Activated T-helper 1 cell treated with anti-CD3 and anti-CD28 coated beads, Interleukin-12 subunit alpha, Interleukin-12 subunit beta, Interleukin-2, Interleukin-4 antibody, amounts not matched to agents 30 ng/mL and 10 ng/mL and 1 ng/mL, durations not matched to agents 14 hours and 24 hours and 36 hours (primary cell): ENCODE measurements around the gene GPR158. TPM values are rescaled to one million over a fixed set of nuclear protein-coding genes. Genes with fewer than 3 reads are reported as not detected.

Experiments
- DNase-seq: peaks from one replicate; pipeline ENCODE4 v3.0.0; 2021; ENCODE audit warnings: low spot score
- H3K27ac Mint-ChIP-seq: one replicate; pipeline ENCODE4 v1.8.0; 2021; ENCODE audit warnings: mild to moderate bottlenecking, mixed read lengths
- H3K27me3 Mint-ChIP-seq: one replicate; pipeline ENCODE4 v1.8.0; 2022; ENCODE audit warnings: mild to moderate bottlenecking, moderate library complexity, mixed read lengths; ENCODE audit not compliant: insufficient read depth
- H3K36me3 Mint-ChIP-seq: one replicate; pipeline ENCODE4 v1.8.0; 2021; ENCODE audit warnings: low read depth, mixed read lengths
- H3K4me1 Mint-ChIP-seq: one replicate; pipeline ENCODE4 v1.8.0; 2021; ENCODE audit warnings: low read depth, mixed read lengths
- H3K4me3 Mint-ChIP-seq: one replicate; pipeline ENCODE4 v1.8.0; 2021; ENCODE audit warnings: mild to moderate bottlenecking, moderate library complexity, mixed read lengths
- H3K9me3 Mint-ChIP-seq: one replicate; pipeline ENCODE4 v1.8.0; 2021; ENCODE audit warnings: mixed read lengths
- intact Hi-C: fragments of 100-400 bp; cut with micrococcal nuclease; formaldehyde crosslinking; loops from one replicate; pipeline ENCODE4 v1.15.1; 2024
- total RNA-seq: library from RNA; stranded (reverse); gene quantifications from 2 replicates; pipeline ENCODE4 v1.2.3, GENCODE V29; 2022

Gene GPR158
- total RNA-seq, 1 donor from 2014 or later = not detected

DNA sequence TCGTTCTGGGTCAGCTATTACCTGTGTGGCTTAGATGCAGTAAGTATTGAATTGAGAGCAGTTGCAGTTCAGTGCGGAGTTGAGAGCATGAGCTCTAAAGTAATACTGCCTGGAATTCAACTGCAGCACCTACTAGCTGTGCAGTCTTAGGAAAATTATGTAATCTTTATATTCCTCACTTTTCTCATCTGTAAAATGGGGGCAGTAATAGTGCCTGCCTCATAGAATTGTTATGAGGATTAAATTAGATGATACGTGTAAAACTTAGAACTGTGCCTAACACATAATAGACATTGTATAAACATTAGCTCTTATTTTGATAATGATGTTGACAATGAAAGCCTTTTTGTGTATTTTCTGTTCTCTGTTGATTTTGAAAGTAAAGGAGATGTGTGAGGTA lies 330.0 kb downstream of the GPR158 start:
- DNase-seq = no peak
- intact Hi-C loops = no loop called here
- Mint-ChIP-seq H3K27ac (no peak overlapping the region), H3K4me1 (no peaks in the 10 kb centered on the region), H3K27me3 (no peaks in the 10 kb centered on the region), H3K36me3 (no peaks in the 10 kb centered on the region), H3K9me3 (peaks cover 5% of the 10 kb centered on the region), H3K4me3 (no peak overlapping the region)

DNA sequence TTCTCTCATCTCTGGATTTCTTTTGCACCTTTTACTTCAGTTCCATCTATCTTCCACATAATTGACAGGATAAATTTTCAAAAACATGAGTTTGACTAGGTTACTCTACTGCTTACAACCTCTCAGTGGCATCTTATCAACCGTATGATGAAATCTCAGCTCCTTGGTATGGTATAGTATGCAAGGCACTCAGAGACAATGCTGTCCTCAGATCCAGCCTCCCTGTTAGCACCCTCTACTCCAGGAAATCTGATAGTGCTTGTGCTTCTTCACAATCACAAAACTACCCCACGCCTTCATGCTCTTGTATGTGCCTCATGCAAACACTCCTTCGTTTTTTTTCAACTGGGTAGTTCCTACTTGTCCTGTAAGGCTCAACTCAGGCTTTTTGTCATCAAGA lies 330.7 kb downstream of the GPR158 start:
- Mint-ChIP-seq H3K27ac (no peak overlapping the region), H3K27me3 (no peaks in the 10 kb centered on the region), H3K4me3 (no peak overlapping the region), H3K36me3 (no peaks in the 10 kb centered on the region), H3K9me3 (peaks cover 5% of the 10 kb centered on the region), H3K4me1 (no peaks in the 10 kb centered on the region)
- DNase-seq = no peak
- intact Hi-C loops = no loop called here

- H3K27ac Mint-ChIP-seq = no peak overlapping the region
- intact Hi-C loops = no loop called here
- no peak overlapping the region for H3K4me3 Mint-ChIP-seq
- no peak for DNase-seq
- no peaks in the 10 kb centered on the region for H3K4me1 Mint-ChIP-seq
- H3K9me3 Mint-ChIP-seq = peaks cover 10% of the 10 kb centered on the region
- no peaks in the 10 kb centered on the region for H3K36me3 Mint-ChIP-seq
- H3K27me3 Mint-ChIP-seq = no peaks in the 10 kb centered on the region
These were observed 332.1 kb downstream of the GPR158 start for GRCh38 chr10:25506821-25507335.

GRCh38 chr10:25508112-25508815 lies 333.5 kb downstream of the GPR158 start:
- Mint-ChIP-seq H3K27ac (no peak overlapping the region), H3K27me3 (no peaks in the 10 kb centered on the region), H3K4me3 (no peak overlapping the region), H3K4me1 (no peaks in the 10 kb centered on the region), H3K9me3 (peaks cover 12% of the 10 kb centered on the region), H3K36me3 (no peaks in the 10 kb centered on the region)
- DNase-seq = no peak
- intact Hi-C loops = no loop called here

GRCh38 chr10:25509151-25509550 lies 334.4 kb downstream of the GPR158 start:
- Mint-ChIP-seq H3K27ac (no peak overlapping the region), H3K36me3 (no peaks in the 10 kb centered on the region), H3K9me3 (peaks cover 19% of the 10 kb centered on the region), H3K4me3 (no peak overlapping the region), H3K27me3 (no peaks in the 10 kb centered on the region), H3K4me1 (no peaks in the 10 kb centered on the region)
- intact Hi-C loops = no loop called here
- no peak for DNase-seq

DNA sequence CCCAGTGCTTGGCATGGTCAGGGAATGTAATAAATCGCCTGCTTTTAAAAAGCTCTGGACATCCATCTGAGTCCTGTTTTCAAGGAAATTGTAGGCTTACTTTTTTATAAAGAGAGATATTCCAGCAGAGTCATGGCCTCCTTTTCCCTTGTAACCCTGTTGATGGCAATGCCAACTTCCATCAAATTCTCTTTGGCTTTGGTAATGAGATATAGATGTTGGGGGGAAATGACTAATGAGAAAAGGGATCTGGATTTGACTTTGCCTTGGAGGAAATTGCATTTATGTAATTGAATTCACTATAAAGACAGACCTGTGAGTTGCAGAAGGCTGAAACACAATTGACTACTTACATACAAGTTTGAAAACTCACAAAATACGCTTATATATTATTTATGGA lies 347.5 kb downstream of the GPR158 start:
- H3K27ac Mint-ChIP-seq = no peak overlapping the region
- no peaks in the 10 kb centered on the region for H3K4me1 Mint-ChIP-seq
- no peaks in the 10 kb centered on the region for H3K27me3 Mint-ChIP-seq
- DNase-seq = no peak
- no peak overlapping the region for H3K4me3 Mint-ChIP-seq
- H3K36me3 Mint-ChIP-seq = no peaks in the 10 kb centered on the region
- H3K9me3 Mint-ChIP-seq = peaks cover 15% of the 10 kb centered on the region
- intact Hi-C loops = no loop called here

- Mint-ChIP-seq H3K27me3 (no peaks in the 10 kb centered on the region), H3K4me3 (no peak overlapping the region), H3K9me3 (peaks cover 15% of the 10 kb centered on the region), H3K27ac (no peak overlapping the region), H3K4me1 (no peaks in the 10 kb centered on the region), H3K36me3 (no peaks in the 10 kb centered on the region)
- intact Hi-C loops = no loop called here
- no peak for DNase-seq
These were observed 348.3 kb downstream of the GPR158 start for GRCh38 chr10:25522946-25523608.

DNA sequence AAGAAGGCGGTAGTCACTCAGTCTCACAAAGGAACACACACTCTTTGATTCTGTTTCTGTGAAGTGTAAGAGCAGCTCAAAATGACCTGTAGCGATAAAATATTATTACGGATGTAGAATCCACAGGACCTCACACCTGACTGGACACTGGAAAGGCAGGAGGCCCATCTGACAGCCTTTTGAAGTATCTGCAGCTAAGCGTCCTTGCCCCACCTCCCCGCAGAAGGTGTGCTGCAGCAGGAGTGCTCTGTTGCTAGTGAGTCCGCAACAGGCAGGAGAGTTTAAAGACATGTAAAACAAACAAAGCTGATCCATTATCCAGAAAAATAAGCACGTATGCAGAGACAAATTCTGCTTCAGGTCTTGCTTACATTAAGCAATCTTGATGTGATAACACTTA lies 355.5 kb downstream of the GPR158 start:
- intact Hi-C loops = no loop called here
- H3K36me3 Mint-ChIP-seq = no peaks in the 10 kb centered on the region
- no peak overlapping the region for H3K27ac Mint-ChIP-seq
- no peak overlapping the region for H3K4me3 Mint-ChIP-seq
- H3K27me3 Mint-ChIP-seq = no peaks in the 10 kb centered on the region
- no peaks in the 10 kb centered on the region for H3K4me1 Mint-ChIP-seq
- no peak for DNase-seq
- no peaks in the 10 kb centered on the region for H3K9me3 Mint-ChIP-seq

- Mint-ChIP-seq H3K27ac (no peak overlapping the region), H3K36me3 (no peaks in the 10 kb centered on the region), H3K4me3 (no peak overlapping the region), H3K4me1 (no peaks in the 10 kb centered on the region), H3K9me3 (no peaks in the 10 kb centered on the region), H3K27me3 (no peaks in the 10 kb centered on the region)
- no peak for DNase-seq
- intact Hi-C loops = no loop called here
These were observed 356.8 kb downstream of the GPR158 start for GRCh38 chr10:25531457-25532061.

DNA sequence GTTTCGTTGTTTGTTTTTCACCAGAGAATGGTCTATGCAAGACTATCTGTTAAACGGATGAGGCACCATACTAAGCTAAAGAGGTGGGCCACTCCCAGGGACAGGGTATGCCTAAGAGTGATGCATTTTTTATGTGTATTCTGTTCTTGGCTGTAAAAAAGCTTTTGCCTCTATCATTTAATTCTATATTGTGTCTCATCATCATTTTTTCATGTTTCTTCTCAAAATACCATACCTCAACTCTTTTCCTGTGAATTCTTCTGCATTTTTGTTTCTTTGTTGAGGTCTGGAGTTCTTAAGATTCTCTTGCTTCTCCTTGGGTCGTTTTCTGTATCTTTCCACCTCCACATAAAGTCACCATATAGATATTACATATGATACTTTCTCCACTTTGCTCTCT lies 357.4 kb downstream of the GPR158 start:
- Mint-ChIP-seq H3K27ac (no peak overlapping the region), H3K9me3 (no peaks in the 10 kb centered on the region), H3K4me1 (no peaks in the 10 kb centered on the region), H3K36me3 (no peaks in the 10 kb centered on the region), H3K4me3 (no peak overlapping the region), H3K27me3 (no peaks in the 10 kb centered on the region)
- intact Hi-C loops = no loop called here
- no peak for DNase-seq

DNA sequence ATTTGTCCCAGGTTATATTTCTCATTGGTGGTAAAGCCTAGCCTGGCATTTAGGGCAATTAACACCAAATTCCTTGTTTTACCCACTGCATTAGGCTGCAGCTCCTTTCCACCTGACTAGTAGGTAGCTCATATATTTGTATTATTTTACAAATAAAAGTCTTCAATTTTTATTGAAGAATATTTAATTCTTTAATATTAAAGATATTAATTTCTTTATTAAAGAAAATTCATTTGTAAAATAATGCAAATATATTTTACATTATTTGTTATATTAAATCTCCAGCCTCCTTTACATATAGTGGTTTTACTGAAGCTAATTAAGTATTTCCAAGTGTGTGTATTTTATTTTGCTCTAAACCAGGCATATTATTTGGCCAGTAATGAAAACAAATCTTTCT lies 361.2 kb downstream of the GPR158 start:
- intact Hi-C loops = no loop called here
- no peaks in the 10 kb centered on the region for H3K36me3 Mint-ChIP-seq

DNA sequence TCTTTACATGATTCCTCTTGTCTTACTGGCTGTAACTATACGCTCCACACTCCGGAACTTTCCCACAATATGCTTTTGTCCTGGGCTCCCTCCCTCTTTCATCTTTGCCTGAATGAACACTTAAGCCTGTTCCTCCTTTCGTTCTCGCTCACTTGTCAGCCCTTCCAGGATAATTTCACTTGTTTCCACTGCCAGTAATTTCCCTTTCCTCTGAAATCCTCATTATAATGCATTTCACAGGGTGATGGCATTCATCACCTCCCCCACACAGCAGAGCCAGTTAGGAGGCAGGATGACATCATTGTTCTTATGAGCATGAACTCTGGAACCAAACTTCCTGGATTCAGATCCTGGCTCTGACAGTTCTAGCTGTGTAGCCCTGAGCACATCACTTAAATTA lies 372.6 kb downstream of the GPR158 start:
- intact Hi-C loops = no loop called here
- H3K4me3 Mint-ChIP-seq = no peak overlapping the region
- no peak overlapping the region for H3K27ac Mint-ChIP-seq
- no peak for DNase-seq
- no peaks in the 10 kb centered on the region for H3K27me3 Mint-ChIP-seq
- no peaks in the 10 kb centered on the region for H3K4me1 Mint-ChIP-seq
- no peaks in the 10 kb centered on the region for H3K36me3 Mint-ChIP-seq
- peaks cover 3% of the 10 kb centered on the region for H3K9me3 Mint-ChIP-seq

More for the DNA sequence above, 361.2 kb downstream of the GPR158 start:
- H3K9me3 Mint-ChIP-seq = no peaks in the 10 kb centered on the region
- H3K4me1 Mint-ChIP-seq = no peaks in the 10 kb centered on the region
- no peak overlapping the region for H3K4me3 Mint-ChIP-seq
- H3K27ac Mint-ChIP-seq = no peak overlapping the region
- DNase-seq = no peak
- no peaks in the 10 kb centered on the region for H3K27me3 Mint-ChIP-seq

- no peak overlapping the region for H3K27ac Mint-ChIP-seq
- DNase-seq = no peak
- no peaks in the 10 kb centered on the region for H3K36me3 Mint-ChIP-seq
- no peaks in the 10 kb centered on the region for H3K4me1 Mint-ChIP-seq
- H3K4me3 Mint-ChIP-seq = no peak overlapping the region
- intact Hi-C loops = no loop called here
- H3K9me3 Mint-ChIP-seq = no peaks in the 10 kb centered on the region
- no peaks in the 10 kb centered on the region for H3K27me3 Mint-ChIP-seq
These were observed 377.6 kb downstream of the GPR158 start for GRCh38 chr10:25552283-25552919.
